Stimulated activated CD8-positive, alpha-beta memory T cell treated with anti-CD3 and anti-CD28 coated beads, Interleukin-7, amount 100 ng/mL, for 48 hours (primary cell): ENCODE measurements around the gene P2RY2.

Experiments
- DNase-seq, 2 donors: peaks; one replicate each; pipeline ENCODE4 v3.0.0-alpha.2; 2020; ENCODE audit warnings: low read depth in 1 of 2; ENCODE audit errors: extremely low read depth in 1 of 2

Gene P2RY2

DNA sequence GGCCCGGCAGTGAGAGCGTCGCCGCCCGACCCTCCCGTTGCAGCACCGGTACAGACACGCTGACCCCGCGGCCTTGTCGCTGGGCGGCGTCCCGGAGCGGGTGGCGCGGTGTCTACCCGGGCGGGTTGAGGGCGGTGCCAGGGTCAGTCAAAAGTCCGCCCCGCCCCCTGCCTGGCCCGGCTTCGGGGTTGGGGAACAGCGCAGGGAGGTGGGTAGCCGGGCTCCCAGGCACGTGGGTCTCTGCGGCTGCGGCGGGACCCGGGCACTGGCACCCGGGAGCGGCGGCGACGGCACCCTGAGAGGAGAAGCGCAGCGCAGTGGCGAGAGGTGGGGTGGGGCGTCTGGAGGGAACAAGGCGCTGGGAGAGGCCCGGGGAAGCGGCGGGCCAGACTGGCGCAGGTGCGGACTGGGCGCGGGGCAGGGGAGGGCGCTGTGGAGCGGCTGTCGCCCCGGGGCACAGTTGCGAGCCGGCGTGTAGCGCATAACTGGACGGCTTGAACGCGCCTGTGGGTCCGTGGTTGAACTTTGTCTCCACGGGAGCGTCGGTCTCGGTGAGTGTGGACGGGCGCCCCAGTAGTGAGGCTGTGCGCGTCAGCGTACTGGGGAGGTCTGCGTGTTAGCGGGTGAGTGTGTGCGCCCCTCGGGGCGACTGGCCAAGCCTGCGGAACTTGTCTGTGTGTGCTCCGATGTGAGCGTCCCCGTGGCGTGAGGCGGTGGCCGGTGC is at the start of gene P2RY2:
P2RY2 (plus strand) TSS at position 176 of the 724 bp plus-strand sequence. CDS start 15,879 bp downstream, outside the sequence.
- peak; percentile 16 to 20 for DNase-seq

DNA sequence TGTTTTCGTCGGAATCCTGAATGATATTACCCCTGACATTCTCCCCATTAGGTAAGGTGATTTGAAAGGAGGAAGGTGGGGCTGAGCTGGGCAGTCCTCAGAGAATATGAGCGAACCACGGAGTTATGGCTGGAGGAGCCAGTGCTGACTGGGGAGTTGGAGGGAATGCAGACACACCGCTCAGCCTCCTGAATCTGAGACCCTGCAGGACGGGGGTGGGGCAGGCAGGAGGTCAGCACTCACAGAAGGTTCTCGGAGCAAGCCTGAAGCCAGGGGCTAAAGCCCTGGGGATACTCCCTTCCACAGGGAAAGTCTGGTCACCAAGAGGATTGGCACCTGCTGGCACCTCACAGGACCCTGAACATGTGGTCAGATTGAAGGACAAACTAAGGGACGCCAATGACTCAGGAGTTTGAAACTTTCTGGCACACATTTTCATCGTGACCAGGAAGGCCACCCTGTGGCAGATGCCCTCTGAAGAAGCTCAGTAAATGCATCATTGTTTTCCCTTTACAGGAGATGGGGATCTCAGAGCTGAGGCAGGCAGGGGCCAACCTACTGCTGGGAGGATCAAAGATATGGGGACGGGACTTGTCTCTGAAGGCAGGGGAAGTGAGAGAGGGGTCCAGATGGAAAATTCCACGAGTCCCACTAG is 49.0 kb upstream of the P2RY2 start:
- no peak for DNase-seq

DNA sequence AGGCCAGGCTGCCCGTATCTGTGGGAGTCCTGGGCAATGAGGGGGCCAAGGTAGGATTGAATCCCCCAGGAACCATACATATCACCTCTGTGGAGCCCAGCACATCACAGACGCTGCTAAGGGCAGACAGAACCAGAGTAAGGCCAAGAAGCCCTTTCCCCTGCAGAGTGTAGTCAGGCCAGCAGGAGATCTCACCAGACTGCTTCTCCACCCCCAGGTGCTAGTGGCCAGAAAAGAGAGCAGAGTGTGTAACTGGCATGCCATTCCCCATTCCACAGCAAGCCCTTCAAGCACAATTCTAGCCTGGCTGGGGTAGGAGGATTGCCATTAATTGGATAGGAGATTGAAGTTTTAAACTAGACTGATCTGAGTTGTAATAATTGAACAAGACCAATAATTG is 47.9 kb upstream of the P2RY2 start:
- no peak for DNase-seq

DNA sequence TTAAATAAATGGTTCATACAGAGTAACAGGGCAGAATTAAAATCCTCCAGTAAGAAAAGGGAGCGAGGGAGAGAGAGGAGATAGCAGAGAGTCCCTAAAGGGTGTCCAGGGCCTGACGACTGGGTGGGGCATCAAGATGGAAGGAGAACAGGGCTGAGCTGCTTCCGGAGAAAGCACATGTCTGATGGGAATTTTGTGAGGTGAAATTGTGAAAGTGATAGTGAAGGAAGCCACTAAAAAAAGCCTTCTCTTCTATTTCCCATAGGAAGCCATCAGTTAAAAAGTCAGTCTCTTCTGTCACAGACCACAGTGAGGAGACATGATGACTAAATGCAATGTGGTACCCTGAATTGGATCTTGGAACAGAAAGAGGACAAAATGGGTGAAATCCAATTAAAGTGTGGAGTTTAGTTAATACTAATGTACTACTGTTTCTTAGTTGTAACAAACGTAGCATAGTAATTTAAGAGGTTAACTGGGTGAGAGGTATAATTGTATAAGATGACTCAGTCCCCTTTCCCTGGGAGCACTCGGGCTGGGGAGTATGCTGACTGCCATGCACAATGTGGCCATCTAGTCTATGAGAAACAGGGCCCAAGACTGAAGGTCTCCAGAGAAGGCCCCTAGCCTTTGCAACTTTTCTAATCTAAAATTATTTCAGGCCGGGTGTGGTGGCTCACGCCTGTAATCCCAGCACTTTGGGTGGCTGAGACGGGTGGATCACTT is 46.5 kb upstream of the P2RY2 start:
- DNase-seq = no peak

DNA sequence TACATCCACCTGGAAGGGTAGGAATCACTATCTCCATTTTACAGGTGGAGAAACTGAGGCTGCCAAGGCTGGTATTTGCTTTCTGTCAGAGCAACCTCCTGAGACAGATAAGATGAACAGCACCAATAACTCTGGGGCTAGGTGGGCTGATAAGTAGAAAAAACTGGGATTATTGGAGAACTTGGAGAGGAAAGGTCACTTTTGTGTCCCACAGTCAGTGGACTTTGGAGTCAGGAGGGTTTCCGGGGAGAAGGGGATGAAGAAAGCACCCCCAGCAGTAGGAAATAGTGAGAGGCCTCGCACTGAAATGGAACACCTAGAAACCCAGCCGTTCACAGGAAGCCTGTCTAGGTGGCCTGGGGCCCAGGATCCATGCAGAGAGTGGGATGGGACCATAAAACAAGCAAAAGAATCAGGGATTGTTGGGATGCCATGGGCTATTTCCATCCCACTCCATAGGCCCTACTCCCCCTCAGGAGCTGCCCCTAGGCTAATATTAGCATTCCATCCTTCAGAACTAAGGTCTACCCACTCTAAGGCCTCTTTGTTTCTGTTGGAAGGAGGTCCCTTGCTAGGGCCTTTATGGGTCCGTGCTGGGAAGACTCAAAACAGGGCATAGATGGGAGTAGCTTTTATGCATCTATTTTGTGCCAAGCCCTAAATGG is 45.0 kb upstream of the P2RY2 start:
- DNase-seq = no peak

DNA sequence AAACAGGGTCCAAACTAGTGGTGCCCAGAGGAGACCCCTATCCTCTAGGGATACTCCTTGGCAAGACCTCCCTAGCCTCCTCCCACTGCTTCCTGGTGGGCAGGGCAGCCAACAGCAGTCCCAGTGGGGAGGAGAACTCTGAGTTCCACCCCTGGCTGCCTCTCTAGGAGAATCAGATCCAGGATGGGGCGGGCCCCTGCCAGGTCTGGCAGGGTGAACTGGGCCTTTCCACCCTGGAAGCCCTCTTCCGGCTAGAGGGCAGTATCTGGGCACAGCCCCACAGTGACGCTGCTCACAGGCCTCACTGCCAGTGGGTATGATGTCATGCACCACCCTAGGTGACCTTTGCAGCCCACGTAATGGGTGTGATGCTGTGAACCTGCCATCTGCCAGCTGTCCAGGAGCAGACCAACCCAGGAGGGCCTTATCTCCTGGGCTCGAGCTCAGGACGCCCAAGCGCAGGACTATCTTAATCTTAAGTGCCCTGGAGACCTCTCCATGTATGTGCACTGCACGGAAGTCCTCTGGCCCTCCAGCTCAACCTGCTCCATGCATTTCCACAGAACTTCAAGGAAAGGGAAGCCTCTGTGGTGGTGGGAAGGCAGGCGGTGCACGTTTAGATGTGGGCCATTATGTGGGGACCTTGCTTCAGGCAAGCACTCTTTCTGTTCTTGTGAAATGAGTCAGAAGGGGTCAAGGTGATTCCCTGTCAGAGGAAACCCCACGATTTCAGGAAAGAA is 44.2 kb upstream of the P2RY2 start:
- DNase-seq = no peak

DNA sequence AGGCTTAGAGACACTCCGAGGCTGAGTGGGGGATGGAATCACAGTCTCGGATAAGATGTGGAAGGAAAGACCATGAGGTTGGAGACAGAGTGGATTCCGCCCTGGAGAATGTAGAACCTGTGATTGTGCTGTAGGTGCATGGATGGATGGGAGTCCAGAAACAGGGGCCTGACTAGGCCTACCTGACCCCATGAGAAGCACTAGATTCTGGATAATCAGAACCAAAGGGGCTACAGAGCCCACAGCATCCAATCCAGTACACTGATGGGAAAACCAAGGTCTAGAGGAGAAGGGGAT is 43.6 kb upstream of the P2RY2 start:
- DNase-seq = no peak

DNA sequence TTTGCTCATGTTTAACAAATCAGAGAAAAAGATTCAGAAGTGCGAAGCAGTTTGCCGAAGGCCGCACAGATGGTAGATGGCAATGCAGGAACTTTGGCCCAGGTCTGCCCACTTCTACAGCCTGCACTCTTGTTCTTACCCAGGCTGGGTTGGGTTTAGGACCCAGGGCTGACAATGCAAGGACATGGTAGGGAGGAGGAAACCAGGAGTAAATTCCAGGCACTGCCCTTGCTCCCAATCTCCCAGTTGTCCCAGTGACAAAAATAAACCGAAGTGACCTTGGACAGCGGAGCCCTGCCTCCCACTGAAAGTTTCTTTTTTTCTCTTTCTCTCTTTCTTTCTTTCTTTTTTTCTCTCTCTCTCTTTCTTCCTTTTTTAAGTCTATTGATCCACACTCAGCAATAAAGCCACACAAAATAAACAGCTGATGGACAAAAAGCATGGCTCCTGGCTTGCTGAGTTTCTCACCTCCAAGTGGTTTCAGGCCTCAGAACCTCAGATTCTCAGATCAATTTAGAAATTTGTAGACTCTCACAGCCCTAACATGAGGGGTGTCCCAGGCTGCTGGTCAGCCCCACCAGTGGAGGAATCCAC is 42.4 kb upstream of the P2RY2 start:
- DNase-seq = no peak

DNA sequence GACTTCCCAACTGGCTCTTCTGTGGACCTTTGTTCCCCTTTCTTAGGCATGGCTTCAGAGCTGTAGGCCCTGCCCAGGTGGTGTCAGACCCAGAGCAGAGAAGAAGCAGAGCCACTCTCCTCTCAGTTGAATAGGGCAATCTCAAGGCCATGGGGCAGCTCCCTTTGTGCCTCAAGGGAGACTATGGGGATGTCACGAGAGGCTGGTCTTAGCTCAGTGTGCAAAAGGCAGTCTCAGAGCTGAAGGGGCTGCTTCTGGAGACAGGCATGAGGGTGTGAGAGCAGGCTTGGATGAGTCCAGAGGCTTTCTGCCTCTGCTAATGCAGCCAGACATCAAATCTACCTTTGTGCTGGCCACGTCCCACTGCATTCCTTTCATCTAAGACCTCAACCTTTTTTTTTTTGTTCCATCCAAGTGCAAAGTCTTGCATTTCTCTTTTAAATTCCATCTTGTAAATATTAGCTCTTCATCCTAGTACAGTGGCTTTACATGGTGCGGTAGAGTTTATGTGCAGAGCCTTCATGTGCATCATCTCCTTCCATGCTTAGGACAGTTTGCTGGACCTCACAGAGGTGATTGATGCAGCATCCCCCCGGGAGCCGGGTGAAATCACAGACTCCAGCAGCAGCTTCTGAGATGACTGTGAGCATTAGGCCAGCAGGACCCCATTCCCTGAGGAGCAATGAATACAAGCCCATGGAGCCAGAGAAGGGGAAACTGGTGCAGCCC is 41.8 kb upstream of the P2RY2 start:
- no peak for DNase-seq

DNA sequence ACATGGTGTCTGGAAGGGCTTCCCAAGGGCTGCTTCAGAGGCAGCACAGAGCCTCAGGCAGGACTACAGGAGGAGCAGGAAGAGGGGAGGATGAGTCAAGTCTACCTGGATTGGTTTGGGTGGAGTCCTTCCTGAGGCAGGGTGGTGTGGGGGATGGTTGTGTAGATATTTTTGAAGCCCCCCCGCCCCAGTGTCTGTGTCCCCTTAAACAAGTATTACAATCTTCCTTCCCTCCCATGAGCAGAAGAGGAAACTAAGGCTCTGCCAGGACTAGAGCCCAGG is 41.3 kb upstream of the P2RY2 start:
- DNase-seq = no peak

DNA sequence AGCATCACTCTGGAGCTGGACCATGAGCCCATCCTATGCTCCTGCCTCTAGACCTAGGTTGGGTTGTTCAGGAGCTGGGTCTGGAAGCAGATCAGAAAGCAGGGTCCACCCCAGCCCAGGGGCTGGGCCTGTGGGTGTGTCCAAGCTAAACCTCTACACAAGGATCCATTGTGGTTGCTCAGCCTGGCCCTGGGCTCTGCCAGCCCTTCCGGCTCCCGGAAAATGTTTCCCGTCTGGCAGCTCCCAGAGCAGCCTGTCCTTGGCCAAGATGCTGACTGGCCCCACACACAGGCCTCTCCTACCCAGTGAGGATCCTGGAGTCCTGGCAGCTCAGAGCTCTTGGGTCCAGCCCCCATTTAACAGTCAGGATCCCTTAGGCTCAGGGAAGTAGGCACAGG is 40.7 kb upstream of the P2RY2 start:
- DNase-seq = no peak

DNA sequence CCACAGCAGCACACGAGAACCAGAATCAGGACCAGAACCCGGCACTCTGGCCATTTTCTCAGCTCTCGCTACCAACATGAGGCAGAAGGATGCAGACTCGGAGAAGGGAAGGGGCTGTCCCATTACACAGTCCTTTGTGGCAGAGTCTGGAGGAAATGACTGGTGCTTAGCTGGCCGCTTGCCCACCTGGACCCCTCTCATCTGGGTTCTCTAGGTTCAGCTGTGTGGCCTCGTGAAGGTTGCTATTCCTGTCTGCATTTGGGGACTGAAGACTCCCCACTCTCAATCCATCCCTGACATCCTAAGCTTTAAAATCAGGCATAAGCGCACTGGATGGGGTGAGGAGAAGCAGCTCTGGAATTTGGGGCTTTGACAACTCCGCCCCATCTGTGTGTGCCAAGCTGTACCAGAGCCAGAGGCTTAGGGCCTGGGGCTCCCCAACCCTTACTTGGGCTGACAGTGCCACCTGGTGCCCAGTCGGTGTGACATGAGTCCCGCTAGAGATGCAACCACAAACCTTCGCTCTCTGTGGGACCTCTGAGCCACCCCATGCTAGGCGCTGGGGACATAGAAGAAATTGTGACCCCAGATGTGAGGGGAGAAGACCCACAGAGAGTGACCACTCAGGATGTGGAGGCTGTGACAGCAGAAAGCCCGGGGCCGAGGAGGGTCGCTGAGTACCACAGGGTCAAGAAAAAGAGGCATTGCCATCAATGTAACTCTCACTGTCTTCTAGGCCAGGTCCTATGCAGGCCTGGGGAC is 40.1 kb upstream of the P2RY2 start:
- DNase-seq = peak; percentile 40 to 64

DNA sequence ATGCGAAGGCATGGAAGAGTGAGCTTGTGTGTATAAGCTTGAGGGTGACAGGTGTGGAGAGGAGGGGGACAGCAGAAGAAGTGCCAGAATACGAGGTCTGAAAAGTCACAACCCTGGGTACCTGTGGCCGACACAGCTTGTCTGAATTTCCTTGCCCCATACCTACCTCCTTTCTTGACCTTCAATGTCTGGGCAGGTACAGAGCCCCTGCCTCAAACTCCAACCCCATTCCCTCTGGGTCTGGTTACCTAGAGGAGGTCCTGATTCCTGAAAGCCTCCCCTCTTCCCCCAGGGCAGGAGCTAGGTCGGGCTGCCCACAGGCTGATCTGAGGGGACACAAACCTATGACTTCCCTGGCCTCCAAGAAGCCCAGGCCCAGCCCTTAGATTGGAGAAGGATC is 39.4 kb upstream of the P2RY2 start:
- DNase-seq = no peak

DNA sequence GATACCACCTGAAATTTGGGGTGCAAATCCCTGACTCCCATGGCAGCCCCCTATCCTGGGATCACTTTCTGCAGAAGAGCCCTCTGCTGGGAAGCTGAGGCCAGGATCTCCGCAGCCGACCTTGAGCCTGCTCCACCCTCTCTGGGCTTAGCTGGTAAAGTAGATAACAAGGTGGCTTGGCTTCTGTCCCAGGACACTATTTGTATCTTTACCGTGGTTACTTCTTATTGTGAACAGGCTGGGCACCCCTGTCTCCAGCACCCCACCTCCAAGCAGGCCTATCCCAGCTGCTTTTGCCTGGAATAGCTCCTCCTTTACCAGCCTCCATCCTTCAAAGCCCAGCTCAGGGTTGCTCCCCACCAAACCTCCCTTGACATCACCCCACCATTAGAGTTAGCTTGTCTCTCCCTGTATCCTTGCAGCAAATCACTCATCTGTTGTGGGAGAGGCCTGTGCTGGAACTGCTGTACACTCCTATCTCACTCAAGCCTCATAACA is 35.2 kb upstream of the P2RY2 start:
- DNase-seq = no peak

DNA sequence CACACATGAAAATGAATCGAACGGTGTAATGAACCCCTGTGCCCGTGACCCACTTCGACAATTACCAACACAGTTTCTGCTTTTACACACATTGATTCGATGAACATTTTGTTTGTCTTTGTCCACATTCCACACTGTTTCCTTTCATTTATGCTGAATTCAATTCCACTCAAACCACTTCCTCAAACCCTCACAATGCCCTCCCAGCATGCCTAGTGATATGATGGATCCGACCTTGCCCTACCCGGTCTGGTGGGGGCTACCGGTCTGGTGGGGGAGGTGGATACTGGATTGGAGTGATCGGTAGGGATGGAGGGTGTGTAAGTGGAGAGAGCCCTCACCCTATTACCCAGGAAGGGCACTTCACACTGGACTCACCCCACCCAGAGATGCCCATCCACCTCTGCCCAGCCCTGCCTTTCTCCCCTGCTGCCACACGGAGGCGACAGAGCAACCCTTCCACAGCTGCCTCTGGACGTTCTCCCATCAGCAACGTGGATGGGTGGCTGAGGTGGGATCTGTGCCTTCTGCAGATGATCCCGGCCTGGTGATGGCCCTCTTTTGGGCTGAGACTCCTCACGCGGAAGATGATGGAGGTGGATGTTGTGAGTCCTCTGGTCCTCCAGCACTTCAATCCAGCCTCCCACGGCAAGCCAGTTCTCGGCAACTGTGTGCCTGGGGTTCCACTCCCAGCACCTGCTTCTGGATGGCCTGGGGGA is 33.0 kb upstream of the P2RY2 start:
- DNase-seq = peak; percentile 30 to 42

DNA sequence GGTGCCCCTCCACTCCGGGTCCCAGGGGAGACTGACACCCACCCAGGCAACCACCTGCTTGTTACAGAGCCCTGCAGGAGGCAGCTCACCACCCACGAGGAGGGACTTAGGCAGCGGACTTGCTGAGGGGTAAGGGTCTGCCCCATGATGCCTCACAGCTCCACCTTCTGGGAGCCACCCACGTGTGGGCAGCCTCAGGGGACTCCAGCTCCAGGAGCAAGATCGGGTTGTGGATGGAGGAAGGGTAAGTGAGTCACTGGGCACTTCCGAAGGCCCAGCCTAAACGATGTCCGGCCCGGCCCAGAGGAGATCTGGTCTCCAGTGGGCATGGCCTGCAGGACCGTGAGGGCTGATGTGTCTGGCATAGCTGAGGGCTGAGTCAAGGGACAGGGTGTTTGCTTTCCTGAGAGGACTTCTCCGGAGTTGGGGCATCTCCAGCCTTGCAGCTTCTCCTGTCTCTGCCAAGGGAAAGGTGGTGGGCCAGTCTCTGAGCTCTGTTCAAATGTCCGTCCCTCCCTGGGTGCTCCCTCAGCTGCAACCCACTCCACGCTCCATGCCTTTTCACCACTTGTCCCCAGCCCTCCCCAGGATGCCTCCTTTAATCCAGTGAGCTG is 32.3 kb upstream of the P2RY2 start:
- no peak for DNase-seq

DNA sequence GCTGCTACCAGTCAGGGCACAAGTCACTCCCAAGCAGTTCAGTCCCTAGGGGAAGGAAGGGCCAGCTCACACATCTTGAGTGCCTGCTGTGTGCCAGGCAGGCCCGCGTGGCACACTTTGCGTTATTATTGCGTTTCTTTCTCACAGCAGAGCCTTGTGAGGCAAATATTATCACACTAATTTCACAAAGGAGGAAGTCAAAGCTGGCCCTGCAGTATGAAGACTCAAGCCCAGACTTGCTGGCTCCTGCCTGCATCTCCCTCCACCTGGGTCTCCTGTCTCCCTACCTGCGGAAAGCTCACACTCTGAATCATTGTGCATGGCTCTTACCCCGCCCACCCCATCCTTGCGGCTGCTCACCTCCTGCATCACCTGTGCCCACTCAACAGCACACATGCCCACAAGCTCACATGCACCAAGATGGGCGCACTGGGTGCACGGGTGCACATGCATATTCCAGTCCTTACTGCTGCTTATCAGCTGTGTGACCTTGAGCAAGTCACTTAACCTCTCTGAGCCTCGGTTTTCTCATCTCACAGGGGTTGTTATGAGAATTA is 31.7 kb upstream of the P2RY2 start:
- no peak for DNase-seq

DNA sequence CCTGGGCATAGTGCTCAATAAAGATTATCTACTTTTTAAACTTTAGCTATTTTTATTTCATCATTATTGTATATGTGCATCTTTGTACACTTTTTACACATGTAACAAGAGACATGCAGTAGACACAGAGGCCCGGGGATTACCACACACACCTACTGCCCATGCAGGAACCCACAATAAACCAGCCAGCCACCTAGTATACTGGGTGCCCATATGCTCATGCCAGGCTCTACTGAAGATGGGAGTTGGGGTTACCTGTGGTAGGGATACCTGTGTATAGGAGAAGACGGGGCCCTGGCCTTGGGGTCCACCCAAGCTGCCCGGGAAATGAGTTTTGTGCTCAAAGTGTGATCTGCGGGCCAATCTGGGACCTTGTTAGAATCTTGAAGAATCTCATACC is 31.2 kb upstream of the P2RY2 start:
- DNase-seq = no peak
